ENCODE measurements around the gene MARS1. TPM values are rescaled to one million over a fixed set of nuclear protein-coding genes. Genes with fewer than 3 reads are reported as not detected.
A peak's percentile ranks its signal among the peaks of the same experiment; 100 is the strongest.

MARS1 gene
- total RNA-seq, 4 donors from 2014 or later, result 55.2 to 173 (median 97.8) TPM

GRCh38 chr12:57458665-57459054 lies 29.2 kb upstream of the MARS1 start:
- WGBS, 2 donors, result 26 to 27% methylated on average over 3 of the region's 3 CpGs
- Histone ChIP-seq H3K4me3 (replicated peaks in 1 of 3) (peak overlapping the region in 1 of 3 donors; percentile 71), H3K36me3 (no peaks in the 10 kb centered on the region), H3K27me3 (no peaks in the 10 kb centered on the region), H3K4me1 (peaks cover 21 to 23% of the 10 kb centered on the region in 2 donors), H3K9me3 (no peaks in the 10 kb centered on the region), H3K27ac (peak overlapping the region; percentile 44 to 59 (median 49))
- TF ChIP-seq CTCF (IDR thresholded peaks at IDR 0.05) (no peak), POLR2A (IDR thresholded peaks at IDR 0.05) (no peak)
- intact Hi-C loops (cut with DNase I), result loop anchor here (5.0 kb wide), 1 partner anchor 164 kb away; no protein-coding TSS in a partner anchor
- no peak for DNase-seq

GRCh38 chr12:57459055-57459749 lies 28.7 kb upstream of the MARS1 start:
- H3K27ac ChIP-seq, result peak overlapping the region; percentile 44 to 59 (median 49)
- H3K27me3 ChIP-seq, result no peaks in the 10 kb centered on the region
- peak overlapping the region; percentile 7 to 82 (median 71) for H3K4me3 ChIP-seq (replicated peaks in 1 of 3)
- peaks cover 21 to 23% of the 10 kb centered on the region in 2 donors for H3K4me1 ChIP-seq
- intact Hi-C loops (cut with DNase I), result loop anchor here (5.0 kb wide), 1 partner anchor 163 kb away; no protein-coding TSS in a partner anchor
- no peaks in the 10 kb centered on the region for H3K9me3 ChIP-seq
- H3K36me3 ChIP-seq, result no peaks in the 10 kb centered on the region
- peak; percentile 91 to 94 for DNase-seq
- WGBS, 2 donors, result 1% methylated on average over 23 of the region's 24 CpGs
- TF ChIP-seq POLR2A (IDR thresholded peaks at IDR 0.05) (peak in 1 of 2 donors; percentile 20), CTCF (IDR thresholded peaks at IDR 0.05) (peak; percentile 90 to 98 (median 96))

DNA sequence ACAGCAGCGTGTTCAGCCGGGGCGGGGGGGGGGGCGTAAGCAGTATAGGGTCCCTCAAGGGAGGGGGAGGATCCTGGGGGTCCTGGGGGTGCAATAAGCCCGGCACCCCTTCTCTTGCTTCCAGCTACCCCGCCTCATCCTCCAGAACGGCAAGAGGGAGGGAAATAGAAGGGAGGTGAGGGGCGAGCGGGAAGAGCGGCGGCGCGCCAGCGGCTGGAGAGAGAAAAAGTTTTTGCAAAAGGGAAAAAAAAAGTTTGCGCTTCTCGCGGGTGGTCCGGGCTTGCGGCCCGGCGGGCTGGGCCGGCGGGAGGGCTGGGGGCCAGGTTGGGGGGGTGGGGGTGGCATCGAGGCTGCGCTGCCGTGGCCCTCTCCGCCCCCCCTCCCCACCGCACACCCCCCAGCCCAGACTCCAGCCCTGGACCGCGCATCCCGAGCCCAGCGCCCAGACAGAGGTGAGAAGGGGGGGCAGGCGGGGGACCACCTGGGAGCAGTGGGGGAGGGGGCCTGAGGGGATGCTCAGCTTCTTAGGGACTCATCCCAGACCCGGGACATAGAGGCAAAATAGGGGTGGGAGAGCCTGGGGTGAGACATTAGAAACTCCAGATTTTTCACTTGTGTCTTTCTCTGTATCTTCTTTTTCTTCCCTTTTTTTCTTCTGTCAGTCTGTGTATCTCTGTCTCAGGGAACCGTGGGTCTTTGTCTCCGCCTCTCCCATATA lies 28.0 kb upstream of the MARS1 start, which contains the start of gene GLI1:
Gene GLI1, plus strand, starts transcription at position 36 of the 718 bp plus-strand sequence. CDS start 3,907 bp downstream, outside the sequence.
- Histone ChIP-seq H3K27ac (peak within 1 kb of the TSS; percentile 44 to 59 (median 49)), H3K4me3 (replicated peaks in 1 of 3) (peak within 1 kb of the TSS; percentile 7 to 82 (median 71)), H3K4me1 (peaks cover 21 to 23% of the 10 kb centered on the region in 2 donors), H3K9me3 (no peaks in the 10 kb centered on the region), H3K27me3 (no peaks in the 10 kb centered on the region), H3K36me3 (no peaks in the 10 kb centered on the region)
- WGBS, 2 donors, result 2% methylated on average over 28 to 30 of the region's 36 CpGs
- intact Hi-C loops (cut with DNase I), result loop anchor here (5.0 kb wide), 1 partner anchor 162 kb away; no protein-coding TSS in a partner anchor
- no peak for TF ChIP-seq POLR2A (IDR thresholded peaks at IDR 0.05)
- TF ChIP-seq CTCF (IDR thresholded peaks at IDR 0.05), result no peak
- no peak for DNase-seq

DNA sequence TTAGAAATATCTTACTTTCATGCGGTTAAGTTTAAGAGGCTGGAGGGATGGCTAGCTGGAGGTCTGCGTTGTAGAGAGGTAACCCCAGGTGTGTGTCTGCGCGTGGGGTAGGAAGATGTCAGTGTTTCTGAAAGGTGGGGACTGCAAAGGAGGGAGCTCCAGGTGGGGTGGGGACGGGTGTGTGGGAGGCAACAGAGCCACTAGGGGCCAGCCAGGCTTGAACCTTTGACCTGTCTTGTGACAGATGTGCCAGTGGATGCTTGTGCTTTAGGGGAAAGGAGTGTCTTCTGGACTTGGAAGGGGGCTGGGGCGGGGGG lies 27.4 kb upstream of the MARS1 start:
- TF ChIP-seq POLR2A (IDR thresholded peaks at IDR 0.05), result no peak
- TF ChIP-seq CTCF (IDR thresholded peaks at IDR 0.05), result no peak
- Histone ChIP-seq H3K4me3 (replicated peaks in 1 of 3) (peak overlapping the region in 1 of 3 donors; percentile 71), H3K36me3 (no peaks in the 10 kb centered on the region), H3K27me3 (no peaks in the 10 kb centered on the region), H3K9me3 (no peaks in the 10 kb centered on the region), H3K27ac (no peak overlapping the region), H3K4me1 (peaks cover 21 to 23% of the 10 kb centered on the region in 2 donors)
- DNase-seq, result no peak
- whole genome bisulfite sequencing, 2 donors, result 2 to 16% methylated on average over 5 to 6 of the region's 6 CpGs
- intact Hi-C loops (cut with DNase I), result no loop called here
